NB4 (cell line): ENCODE measurements around the gene FLOT2.
A peak's percentile ranks its signal among the peaks of the same experiment; 100 is the strongest.

ENCODE experiments used
- MYC ChIP-seq: IDR thresholded peaks from 2 replicates; pipeline ENCODE4 v1.6.1; 2011; ENCODE audit warnings: low read depth, low read length
- POLR2A ChIP-seq: IDR thresholded peaks from 2 replicates; pipeline ENCODE4 v1.6.1; 2011; ENCODE audit warnings: mild to moderate bottlenecking; ENCODE audit not compliant: insufficient read length; ENCODE audit errors: extremely low read depth
- TF ChIP-seq, protein P1 (sequence below): IDR thresholded peaks from one replicate; pipeline ENCODE4 v1.5.1; 2012; ENCODE audit warnings: low read depth, low read length

DNA sequence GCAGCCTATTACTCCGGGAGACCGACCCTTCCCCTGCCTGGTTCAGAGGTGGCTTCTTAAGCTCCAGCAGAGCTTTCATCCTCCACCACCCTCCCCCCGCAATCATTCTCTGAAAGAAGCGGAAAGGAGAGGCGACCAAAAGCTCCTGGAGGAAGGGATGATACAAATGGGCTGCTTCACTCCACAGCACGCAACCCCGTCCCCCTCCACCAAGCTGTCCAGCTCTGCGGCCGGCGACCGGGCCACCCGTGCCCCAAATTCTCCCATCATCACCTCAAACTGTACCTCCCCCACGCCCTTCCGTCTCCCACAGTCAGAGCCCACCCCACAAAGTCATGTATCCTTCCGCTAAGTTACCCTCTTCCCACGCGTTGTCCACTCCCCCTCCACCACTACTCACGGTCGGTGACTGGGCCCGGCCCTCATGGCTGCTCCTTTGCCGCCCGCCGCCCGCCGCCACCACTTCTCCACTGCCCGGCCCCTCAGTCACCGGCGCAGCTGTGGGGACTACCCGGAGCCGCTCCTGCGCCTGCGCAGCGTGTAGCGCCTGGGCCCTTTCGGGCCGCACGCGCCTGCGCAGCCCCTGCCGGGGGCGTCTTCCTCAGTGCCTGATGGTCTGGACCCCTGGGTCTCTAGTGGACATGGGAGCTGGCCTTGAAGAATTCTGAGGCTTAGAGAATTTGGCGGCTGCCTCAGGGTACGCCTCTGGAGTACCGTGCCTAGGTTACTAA is 55.1 kb downstream of the FLOT2 start, which contains the start of gene FAM222B:
- TF ChIP-seq POLR2A (peak; percentile 61), MYC (peak; percentile 70)
- TF ChIP-seq, protein P1, sequence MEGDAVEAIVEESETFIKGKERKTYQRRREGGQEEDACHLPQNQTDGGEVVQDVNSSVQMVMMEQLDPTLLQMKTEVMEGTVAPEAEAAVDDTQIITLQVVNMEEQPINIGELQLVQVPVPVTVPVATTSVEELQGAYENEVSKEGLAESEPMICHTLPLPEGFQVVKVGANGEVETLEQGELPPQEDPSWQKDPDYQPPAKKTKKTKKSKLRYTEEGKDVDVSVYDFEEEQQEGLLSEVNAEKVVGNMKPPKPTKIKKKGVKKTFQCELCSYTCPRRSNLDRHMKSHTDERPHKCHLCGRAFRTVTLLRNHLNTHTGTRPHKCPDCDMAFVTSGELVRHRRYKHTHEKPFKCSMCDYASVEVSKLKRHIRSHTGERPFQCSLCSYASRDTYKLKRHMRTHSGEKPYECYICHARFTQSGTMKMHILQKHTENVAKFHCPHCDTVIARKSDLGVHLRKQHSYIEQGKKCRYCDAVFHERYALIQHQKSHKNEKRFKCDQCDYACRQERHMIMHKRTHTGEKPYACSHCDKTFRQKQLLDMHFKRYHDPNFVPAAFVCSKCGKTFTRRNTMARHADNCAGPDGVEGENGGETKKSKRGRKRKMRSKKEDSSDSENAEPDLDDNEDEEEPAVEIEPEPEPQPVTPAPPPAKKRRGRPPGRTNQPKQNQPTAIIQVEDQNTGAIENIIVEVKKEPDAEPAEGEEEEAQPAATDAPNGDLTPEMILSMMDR: no peak
